Middle frontal gyrus (tissue), 1 donor: ENCODE results near the gene LRRC8B.
A peak's percentile ranks its signal among the peaks of the same experiment; 100 is the strongest.

ENCODE experiments used
- DNase-seq: peaks from one replicate; pipeline ENCODE4 v3.0.0-alpha.2; 2015; ENCODE audit warnings: low spot score; ENCODE audit errors: extremely low spot score

Gene LRRC8B

DNA sequence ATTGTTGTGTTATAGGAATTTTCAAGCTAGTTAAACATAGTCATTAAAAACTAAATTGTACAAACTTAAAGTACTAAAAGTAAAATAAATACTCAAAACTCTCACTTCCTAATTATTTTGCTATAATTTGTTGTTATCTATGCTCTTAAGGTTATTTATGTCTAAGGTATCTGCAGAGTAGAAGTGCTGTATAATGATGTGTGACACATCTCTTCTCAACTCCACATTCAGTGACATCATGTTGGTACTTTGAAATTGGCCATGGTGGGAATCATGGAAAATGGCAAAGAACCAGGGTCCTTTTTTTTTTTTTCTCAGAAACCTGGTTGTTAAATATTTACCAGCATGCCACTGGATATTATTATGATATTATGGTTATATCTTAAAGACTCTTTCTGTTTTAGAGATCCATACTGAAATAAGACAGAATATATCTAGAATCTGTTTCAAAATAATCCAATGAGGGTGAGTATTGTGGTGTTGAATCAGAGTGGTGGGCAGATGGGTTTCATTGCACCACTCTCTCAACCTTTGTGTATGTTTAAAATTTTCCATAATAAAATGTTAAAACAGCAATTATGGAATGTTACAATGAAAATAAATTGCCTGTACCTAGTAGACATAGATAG, 22.4 kb downstream of the LRRC8B start:
- no peak for DNase-seq

- DNase-seq, result no peak
Measured at GRCh38 chr1:89547563-89548116, 23.0 kb downstream of the LRRC8B start.

- DNase-seq, result no peak
Measured at GRCh38 chr1:89548122-89548857, 23.7 kb downstream of the LRRC8B start.

DNA sequence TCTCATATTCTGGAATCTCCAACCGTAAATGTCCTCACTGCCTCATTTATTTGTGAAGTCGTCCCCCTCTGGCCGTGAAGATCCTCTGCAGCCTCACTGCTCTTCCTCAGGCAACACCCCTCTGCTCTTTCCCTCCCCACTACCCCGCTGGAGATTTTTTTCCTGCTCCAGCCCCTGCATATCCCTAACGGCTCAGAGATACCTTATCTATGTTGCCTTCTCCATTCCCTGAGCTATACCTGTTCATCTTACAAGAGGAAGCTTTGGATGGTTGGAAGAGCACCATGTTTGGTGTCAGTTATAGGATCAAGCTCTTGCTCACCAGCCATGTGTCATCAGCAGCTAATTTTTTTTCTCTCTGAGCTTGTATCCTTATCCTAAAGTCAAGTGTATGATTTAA, 26.4 kb downstream of the LRRC8B start:
- DNase-seq, result no peak

DNA sequence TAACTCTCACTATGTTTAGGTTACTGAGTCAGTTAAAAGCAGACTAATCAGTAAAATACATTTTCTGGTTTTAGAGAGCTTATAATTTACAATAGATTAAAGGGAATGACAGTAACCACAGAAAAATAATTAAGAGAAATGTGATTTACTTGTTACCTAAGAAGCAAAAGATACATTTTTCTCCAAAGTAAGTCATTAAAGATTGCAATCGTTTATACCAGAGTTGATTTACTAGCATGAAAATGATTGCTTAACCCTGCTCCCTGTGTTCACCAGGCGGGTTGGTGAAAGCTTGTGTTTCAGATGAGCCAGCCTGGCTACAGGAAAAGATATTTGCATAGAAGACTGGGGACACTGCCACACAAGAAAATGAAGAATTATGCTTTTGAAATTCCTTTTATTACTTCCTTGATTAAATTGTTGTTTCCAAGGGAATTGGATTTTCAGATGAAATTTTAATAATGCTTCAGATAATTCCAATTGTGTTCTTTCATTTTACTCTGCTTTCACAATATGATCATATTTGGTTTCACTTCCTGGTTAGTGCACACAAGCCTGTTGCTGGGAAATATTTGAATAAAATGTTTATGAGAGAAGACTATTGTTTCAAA, 27.9 kb downstream of the LRRC8B start:
- DNase-seq, result no peak

DNA sequence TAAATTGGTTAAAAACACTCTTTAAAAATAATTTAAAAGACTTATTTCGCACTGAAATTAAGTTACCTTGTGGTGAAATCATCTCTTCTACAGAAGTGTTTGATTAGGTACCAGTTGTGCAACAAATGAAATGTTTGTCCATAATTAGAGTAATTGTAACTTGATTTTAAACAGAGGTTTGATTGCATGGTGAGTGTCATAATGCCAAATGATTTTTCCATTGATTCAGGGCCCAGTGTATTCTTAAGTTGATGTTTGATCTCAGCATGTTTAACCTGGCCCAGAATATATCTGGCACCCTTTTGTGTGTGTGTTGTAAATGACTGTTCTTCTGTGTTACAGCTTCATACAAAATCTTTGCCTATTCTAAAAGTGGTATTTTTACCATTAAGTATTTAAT, 28.5 kb downstream of the LRRC8B start:
- DNase-seq, result no peak

DNA sequence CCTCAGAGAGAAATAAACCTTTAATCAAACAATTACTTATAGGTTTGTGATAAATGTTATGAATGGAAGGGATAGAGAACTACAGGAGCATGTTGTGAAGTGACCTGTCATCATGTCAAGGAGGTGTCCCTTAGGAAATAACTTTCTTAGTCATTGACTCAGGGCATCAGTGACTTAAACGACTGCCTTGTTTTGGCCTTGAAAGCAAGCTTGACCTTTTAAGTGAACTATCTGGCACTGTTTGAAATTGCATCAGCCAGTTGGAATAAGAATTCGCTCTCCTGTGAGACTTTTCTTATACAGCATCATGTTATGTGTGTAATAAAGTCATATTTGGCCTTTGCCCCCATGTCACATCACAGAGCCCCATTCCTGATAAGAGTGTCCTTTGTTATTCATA, 30.9 kb downstream of the LRRC8B start:
- DNase-seq, result no peak

DNA sequence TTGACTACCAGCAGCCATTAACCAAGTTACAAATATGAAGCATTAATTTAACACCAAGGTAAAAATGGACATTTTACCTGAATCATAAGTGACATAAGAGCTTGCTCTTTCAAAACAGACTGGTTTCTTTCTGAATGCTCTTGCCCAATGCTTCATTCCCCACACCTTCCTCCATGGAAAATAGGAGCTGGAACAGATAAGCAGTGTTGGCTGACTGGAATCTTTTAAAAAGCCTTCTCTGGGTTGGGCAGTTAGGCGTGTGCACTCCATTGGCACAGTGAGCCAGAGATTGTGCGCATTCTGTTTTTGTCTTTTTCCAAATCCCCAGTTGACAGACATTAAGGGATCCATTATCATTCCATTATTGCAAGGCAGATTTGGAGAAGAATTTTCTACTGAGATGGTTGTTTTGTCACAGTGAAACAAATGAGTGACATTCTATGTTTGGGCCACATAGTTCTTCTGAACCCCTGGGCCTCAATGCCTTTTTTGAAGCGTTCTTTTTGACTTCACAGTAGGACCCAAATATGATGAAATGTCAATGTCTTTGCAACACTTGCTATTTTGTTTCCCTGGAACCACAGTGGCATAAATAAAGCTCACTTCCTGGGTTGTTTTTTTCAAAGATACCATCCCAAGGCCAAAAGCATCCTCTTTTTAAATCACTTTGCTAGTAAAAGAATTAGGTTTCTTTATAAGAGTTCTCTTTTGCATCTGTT, 32.3 kb downstream of the LRRC8B start:
- no peak for DNase-seq

DNA sequence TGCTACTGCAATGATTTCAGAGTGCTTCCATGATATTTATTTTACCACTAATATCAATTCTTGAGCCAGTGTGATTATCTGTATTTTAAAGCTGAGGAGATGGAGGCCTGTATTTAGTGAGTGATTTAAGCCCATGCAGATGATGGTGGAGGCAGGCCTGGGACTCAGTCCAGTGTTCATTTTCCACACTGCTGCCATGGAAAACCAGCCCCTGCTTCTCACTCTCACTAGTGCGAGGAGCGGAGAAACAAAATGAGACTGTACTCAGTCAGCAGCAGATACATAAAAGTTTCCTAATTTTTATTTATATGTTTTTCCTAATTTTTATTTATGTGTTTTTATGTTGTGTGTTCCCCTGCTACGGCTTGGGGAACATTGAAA, 32.8 kb downstream of the LRRC8B start:
- no peak for DNase-seq

GRCh38 chr1:89557956-89558355, 33.3 kb downstream of the LRRC8B start:
- no peak for DNase-seq

DNA sequence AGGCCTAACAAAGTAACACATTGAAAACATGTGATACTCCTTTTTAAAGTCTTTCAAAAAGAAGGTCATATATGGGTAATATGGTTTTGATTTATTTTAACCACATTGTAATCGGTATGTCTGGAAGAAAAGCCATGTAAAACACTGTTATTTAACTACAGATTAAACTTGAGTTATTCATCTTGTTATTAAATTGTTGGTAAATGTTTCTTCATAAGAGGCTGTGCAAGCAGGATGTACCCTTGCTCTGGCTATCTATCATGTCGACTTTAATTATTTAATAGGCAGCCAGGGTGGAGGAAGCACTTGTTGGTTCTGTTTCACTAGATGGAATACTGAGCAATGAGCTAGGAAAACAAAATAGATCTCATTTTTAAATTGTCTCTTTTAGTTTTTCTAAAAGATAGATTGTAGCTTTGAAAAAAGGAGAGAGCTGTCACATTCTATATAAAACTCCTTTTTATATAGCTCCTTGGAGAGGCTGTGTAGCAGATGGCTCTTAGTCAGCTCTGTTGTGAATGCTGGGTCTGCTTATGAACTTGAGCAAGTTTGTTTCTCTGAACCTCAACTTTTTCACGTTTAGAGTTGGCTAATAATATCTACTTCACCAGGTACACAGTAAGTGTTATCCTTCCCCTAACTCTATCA, 39.5 kb downstream of the LRRC8B start:
- peak; percentile 63 for DNase-seq

- no peak for DNase-seq
Measured at GRCh38 chr1:89565521-89565920, 40.9 kb downstream of the LRRC8B start.

DNA sequence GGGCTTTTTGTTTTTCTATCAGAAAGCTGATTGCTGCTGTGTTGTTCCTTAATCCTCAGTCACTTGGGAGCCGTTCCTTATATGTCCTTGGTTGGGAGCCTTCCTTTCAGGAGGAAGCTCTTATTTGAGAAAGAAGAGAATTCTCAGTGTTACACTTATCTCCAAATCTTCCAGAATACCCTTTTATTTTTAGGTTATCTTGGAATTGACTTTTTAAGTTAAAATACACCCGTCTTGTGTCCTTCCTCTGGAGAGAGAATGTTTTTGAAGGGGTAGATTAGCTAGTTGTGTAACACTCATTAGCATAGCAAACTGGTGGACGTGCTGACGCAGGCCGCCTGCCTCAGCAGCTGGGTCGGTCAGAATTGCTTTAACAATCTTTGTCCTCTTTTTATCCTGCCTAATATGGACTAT, 42.1 kb downstream of the LRRC8B start:
- peak; percentile 64 for DNase-seq

GRCh38 chr1:89567797-89568196, 43.2 kb downstream of the LRRC8B start:
- no peak for DNase-seq

DNA sequence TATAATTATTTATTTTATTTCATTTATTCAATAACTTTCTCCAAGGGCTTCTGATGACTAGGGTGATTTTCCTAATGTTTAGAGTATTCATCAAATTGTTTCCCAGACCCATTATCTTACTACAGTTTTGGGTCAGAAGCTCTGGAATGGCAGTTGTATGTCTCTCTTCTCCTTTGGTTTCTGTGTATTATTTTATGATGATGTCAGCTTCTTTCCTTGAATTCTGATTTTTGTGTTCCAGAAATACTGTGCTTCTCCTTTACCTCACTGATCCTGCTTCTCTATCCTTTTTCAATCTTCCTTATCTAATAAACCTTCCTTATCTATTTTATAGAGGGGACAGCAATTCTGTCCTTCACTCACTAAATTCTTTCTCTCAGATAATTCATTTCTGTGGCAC, 48.8 kb downstream of the LRRC8B start:
- no peak for DNase-seq

- DNase-seq, result no peak
Measured at GRCh38 chr1:89574621-89575020, 50.0 kb downstream of the LRRC8B start.

DNA sequence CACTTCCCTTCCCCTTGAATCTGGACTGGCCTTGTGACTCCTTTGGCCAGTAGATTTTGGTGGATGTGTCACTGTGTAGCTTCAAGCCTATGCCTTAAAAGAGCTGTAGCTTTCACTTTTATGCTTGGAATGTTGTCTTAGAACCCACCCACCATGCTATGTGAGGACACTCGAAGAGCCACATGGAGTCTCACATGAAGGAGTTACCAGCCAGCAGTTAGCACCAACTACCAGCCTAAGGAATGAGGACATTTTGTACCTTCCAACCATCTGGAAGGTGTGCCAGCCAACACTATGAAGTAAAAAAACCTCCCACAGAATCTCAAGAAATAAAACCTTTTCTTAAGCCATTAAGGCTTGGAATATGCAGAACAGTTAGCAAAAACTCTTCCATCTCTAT, 50.6 kb downstream of the LRRC8B start:
- DNase-seq, result peak; percentile 49

DNA sequence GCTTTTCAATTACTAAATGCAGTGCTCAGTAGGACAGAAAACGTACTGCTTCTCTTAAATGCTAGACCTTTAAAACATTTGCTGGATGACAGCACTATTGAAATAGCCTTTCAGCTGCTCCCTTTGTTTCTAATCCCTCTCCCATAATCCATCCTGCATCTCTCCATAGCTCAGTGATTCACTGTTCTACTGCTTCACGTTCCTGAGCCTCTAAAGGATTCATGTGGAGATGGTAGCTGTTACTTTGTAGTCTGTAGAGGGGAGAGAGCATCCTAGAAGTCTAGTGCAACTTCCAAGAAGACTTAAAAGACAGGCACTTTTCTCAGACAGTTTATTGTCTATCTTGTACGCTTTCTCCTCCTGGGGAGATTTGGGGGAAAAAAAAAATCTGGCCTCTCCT, 51.4 kb downstream of the LRRC8B start:
- no peak for DNase-seq

GRCh38 chr1:89578151-89578550, 53.5 kb downstream of the LRRC8B start:
- DNase-seq, result no peak

DNA sequence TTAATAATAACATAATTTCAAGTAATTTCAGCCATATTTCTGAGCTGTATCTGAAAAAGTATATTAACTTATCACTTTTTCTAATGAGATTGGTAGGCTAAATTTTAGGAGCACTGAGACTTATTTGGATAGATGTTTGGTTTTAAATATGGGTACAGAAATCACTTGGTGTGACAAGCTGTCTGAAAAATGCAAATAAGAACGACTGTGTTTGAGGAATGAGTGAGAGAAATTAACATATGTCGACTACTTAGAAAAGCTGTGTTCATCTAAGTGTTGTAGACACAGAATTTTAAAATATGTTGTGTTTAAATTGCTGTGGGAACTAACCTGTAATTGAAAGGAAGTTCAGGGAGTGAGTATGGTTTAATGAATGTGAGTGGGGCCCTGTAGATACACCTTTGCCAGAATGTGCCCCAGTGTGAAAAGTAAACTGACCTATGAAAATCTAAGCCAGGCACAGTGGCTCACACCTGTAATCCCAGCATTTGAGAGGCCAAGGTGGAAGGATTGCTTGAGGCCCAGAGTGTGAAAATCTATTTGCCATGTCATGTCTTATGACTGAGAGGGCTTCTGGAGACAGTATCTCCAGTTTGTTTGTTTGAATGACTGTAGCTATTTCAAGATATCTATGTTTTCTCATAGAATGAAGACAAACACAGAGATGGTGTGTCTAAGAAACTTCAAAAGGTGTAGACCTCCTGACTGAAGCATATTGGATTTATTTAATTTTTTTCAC, 54.5 kb downstream of the LRRC8B start:
- no peak for DNase-seq

DNA sequence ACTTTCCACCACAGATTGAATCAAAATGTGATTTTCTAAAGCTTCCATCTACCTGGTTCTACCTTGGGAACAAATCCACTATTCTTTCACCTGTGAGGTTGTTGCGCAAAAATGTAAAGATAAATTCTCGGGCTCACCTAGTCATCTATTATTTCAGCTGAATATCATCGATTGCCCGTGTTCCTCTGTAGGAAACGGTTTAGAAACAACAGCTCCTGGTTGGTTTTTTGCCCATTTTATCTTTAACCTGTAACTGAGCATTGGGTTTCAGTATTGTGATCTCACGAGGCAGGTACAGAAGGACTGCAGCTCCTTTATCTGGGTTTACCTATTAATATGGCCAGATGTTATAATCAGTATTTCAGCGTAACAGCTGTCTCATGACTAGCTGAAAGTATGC, 55.4 kb downstream of the LRRC8B start:
- no peak for DNase-seq
